Ascending aorta (tissue), 2 donors: ENCODE data around the gene GPR84. TPM values are rescaled to one million over a fixed set of nuclear protein-coding genes. Genes with fewer than 3 reads are reported as not detected.
"Not testable (repeated sequence)": the region's sequence is repeated elsewhere in the genome, so short reads cannot be mapped to it uniquely, and the experiment has no call there.

Source experiments
- DNase-seq, 2 donors: peaks; one replicate each; pipeline ENCODE4 v3.0.0-alpha.2; 2019; ENCODE audit warnings: low spot score in 2 of 2
- H3K27ac ChIP-seq, 2 donors: fragments of 200-600 bp; sonication (generic); one replicate each; pipeline ENCODE4 v1.5.1; 2016 to 2017; ENCODE audit warnings: mild to moderate bottlenecking in 1 of 2
- H3K27me3 ChIP-seq: fragments of 200-600 bp; sonication (generic); one replicate; pipeline ENCODE4 v1.5.1; 2017
- H3K36me3 ChIP-seq, 2 donors: fragments of 200-600 bp; sonication (generic); one replicate each; pipeline ENCODE4 v1.5.1; 2016
- H3K4me1 ChIP-seq, 2 donors: fragments of 200-600 bp; sonication (generic); one replicate each; pipeline ENCODE4 v1.5.1; 2016 to 2017; ENCODE audit warnings: mild to moderate bottlenecking in 1 of 2
- H3K4me3 ChIP-seq, 2 donors: fragments of 200-600 bp; sonication (generic); one replicate each; pipeline ENCODE4 v1.5.1; 2016 to 2017; ENCODE audit warnings: mild to moderate bottlenecking in 1 of 2
- H3K9me3 ChIP-seq, 2 donors: fragments of 200-600 bp; sonication (generic); one replicate each; pipeline ENCODE4 v1.5.1; 2016
- CTCF ChIP-seq, 3 experiments: fragments of 200-600 bp in 2 of 3; fragments of 450-650 bp in 1 of 3; sonication (generic) in 2 of 3; IDR thresholded peaks; one replicate each; pipeline ENCODE4 v1.5.1; 2016 to 2019; ENCODE audit warnings: antibody characterized with exemption in 3 of 3, mild to moderate bottlenecking in 1 of 3, moderate library complexity in 1 of 3
- intact Hi-C: fragments of 100-400 bp; cut with DNase I; formaldehyde crosslinking; loops from one replicate; pipeline ENCODE4 v1.15.1; 2023
- total RNA-seq: library from RNA; depleted of rRNA; stranded (reverse); fragments of >200 nt; gene quantifications from one replicate; pipeline ENCODE4 v1.1.0, GENCODE V29; 2016

The GPR84 gene
- total RNA-seq, 1 donor from 2014 or later, result not detected

- intact Hi-C loops, result no loop called here
- Histone ChIP-seq H3K27me3 (no peaks in the 10 kb centered on the region), H3K27ac (no peak overlapping the region), H3K4me1 (peaks cover 8 to 23% of the 10 kb centered on the region in 2 donors), H3K36me3 (peaks cover 0 to 9% of the 10 kb centered on the region in 2 donors), H3K4me3 (no peak overlapping the region), H3K9me3 (no peaks in the 10 kb centered on the region)
- TF ChIP-seq CTCF (IDR thresholded peaks at IDR 0.05), result no peak
- no peak for DNase-seq
Observed at GRCh38 chr12:54333420-54334034, 30.8 kb downstream of the GPR84 start.

GRCh38 chr12:54331461-54331860 lies 32.8 kb downstream of the GPR84 start:
- Histone ChIP-seq H3K27me3 (no peaks in the 10 kb centered on the region), H3K27ac (no peak overlapping the region), H3K4me1 (peaks cover 4 to 19% of the 10 kb centered on the region in 2 donors), H3K9me3 (no peaks in the 10 kb centered on the region), H3K4me3 (no peak overlapping the region), H3K36me3 (peaks cover 0 to 9% of the 10 kb centered on the region in 2 donors)
- intact Hi-C loops, result no loop called here
- TF ChIP-seq CTCF (IDR thresholded peaks at IDR 0.05), result no peak
- DNase-seq, result no peak

GRCh38 chr12:54330442-54330841 lies 33.8 kb downstream of the GPR84 start:
- Histone ChIP-seq H3K36me3 (peaks cover 0 to 9% of the 10 kb centered on the region in 2 donors), H3K27ac (no peak overlapping the region), H3K4me1 (peaks cover 6 to 26% of the 10 kb centered on the region in 2 donors), H3K27me3 (no peaks in the 10 kb centered on the region), H3K4me3 (no peak overlapping the region), H3K9me3 (no peaks in the 10 kb centered on the region)
- intact Hi-C loops, result no loop called here
- no peak for TF ChIP-seq CTCF (IDR thresholded peaks at IDR 0.05)
- no peak for DNase-seq

GRCh38 chr12:54329759-54330158 lies 34.5 kb downstream of the GPR84 start:
- Histone ChIP-seq H3K4me1 (peaks cover 6 to 26% of the 10 kb centered on the region in 2 donors), H3K4me3 (no peak overlapping the region), H3K27me3 (no peaks in the 10 kb centered on the region), H3K27ac (no peak overlapping the region), H3K36me3 (peaks cover 0 to 9% of the 10 kb centered on the region in 2 donors), H3K9me3 (no peaks in the 10 kb centered on the region)
- intact Hi-C loops, result no loop called here
- DNase-seq, result no peak
- TF ChIP-seq CTCF (IDR thresholded peaks at IDR 0.05), result no peak

GRCh38 chr12:54328595-54329337 lies 35.5 kb downstream of the GPR84 start:
- no peaks in the 10 kb centered on the region for H3K27me3 ChIP-seq
- TF ChIP-seq CTCF (IDR thresholded peaks at IDR 0.05), result no peak
- H3K9me3 ChIP-seq, result no peaks in the 10 kb centered on the region
- no peak for DNase-seq
- no peak overlapping the region for H3K4me3 ChIP-seq
- peaks cover 6 to 26% of the 10 kb centered on the region in 2 donors for H3K4me1 ChIP-seq
- no peak overlapping the region for H3K27ac ChIP-seq
- peaks cover 0 to 9% of the 10 kb centered on the region in 2 donors for H3K36me3 ChIP-seq
- intact Hi-C loops, result no loop called here

GRCh38 chr12:54325442-54326109 lies 38.7 kb downstream of the GPR84 start:
- intact Hi-C loops, result loop anchor here (1.0 to 2.0 kb wide), 3 partner anchors 34 to 75 kb away; partner anchors contain the start of genes CBX5 and HNRNPA1

More at GRCh38 chr12:54325442-54326109, 38.7 kb downstream of the GPR84 start:
- Histone ChIP-seq H3K4me1 (peaks cover 6 to 26% of the 10 kb centered on the region in 2 donors), H3K27ac (peak overlapping the region; percentile 64 to 78), H3K4me3 (peak overlapping the region; percentile 64 to 65)
- H3K27me3 ChIP-seq, DNase-seq, H3K9me3 ChIP-seq, H3K36me3 ChIP-seq: not testable (repeated sequence)
